Endothelial cell (in vitro differentiated cells): ENCODE results near the gene GPC3. TPM values are rescaled to one million over a fixed set of nuclear protein-coding genes. Genes with fewer than 3 reads are reported as not detected.
"Not testable (repeated sequence)": the region's sequence is repeated elsewhere in the genome, so short reads cannot be mapped to it uniquely, and the experiment has no call there.

ENCODE experiments used
- DNase-seq: peaks from one replicate; pipeline ENCODE4 v3.0.0; 2021; ENCODE audit warnings: low spot score
- H3K27ac Mint-ChIP-seq: one replicate; pipeline ENCODE4 v1.8.0; 2021; ENCODE audit warnings: mixed read lengths, inconsistent platforms; ENCODE audit not compliant: unreplicated experiment
- H3K27me3 Mint-ChIP-seq: one replicate; pipeline ENCODE4 v1.8.0; 2021; ENCODE audit warnings: mild to moderate bottlenecking, moderate library complexity, mixed read lengths, inconsistent platforms; ENCODE audit not compliant: unreplicated experiment
- H3K36me3 Mint-ChIP-seq: one replicate; pipeline ENCODE4 v1.8.0; 2021; ENCODE audit warnings: mild to moderate bottlenecking, low read depth, mixed read lengths, inconsistent platforms; ENCODE audit not compliant: unreplicated experiment
- H3K4me1 Mint-ChIP-seq: one replicate; pipeline ENCODE4 v1.8.0; 2021; ENCODE audit warnings: mild to moderate bottlenecking, mixed read lengths, inconsistent platforms; ENCODE audit not compliant: unreplicated experiment
- H3K4me3 Mint-ChIP-seq: one replicate; pipeline ENCODE4 v1.8.0; 2021; ENCODE audit warnings: mild to moderate bottlenecking, mixed read lengths, inconsistent platforms; ENCODE audit not compliant: unreplicated experiment
- H3K9me3 Mint-ChIP-seq: one replicate; pipeline ENCODE4 v1.8.0; 2021; ENCODE audit warnings: mixed read lengths, inconsistent platforms; ENCODE audit not compliant: unreplicated experiment
- total RNA-seq: library from RNA; stranded (reverse); fragmentation: NEBNext Ultra II Directional; extraction: Animal tissue kit (Norgen Biotek cat#: 25700); gene quantifications from one replicate; pipeline ENCODE4 v1.2.1, GENCODE V29; 2021; ENCODE audit not compliant: unreplicated experiment
- TF ChIP-seq, protein P1 (sequence below): fragments of 200-600 bp; sonication (generic); IDR thresholded peaks from one replicate; pipeline ENCODE4 v1.5.0; 2021; ENCODE audit warnings: antibody characterized with exemption; ENCODE audit not compliant: unreplicated experiment

The GPC3 gene
- total RNA-seq, 1 donor from 2014 or later: 4.7 TPM

DNA sequence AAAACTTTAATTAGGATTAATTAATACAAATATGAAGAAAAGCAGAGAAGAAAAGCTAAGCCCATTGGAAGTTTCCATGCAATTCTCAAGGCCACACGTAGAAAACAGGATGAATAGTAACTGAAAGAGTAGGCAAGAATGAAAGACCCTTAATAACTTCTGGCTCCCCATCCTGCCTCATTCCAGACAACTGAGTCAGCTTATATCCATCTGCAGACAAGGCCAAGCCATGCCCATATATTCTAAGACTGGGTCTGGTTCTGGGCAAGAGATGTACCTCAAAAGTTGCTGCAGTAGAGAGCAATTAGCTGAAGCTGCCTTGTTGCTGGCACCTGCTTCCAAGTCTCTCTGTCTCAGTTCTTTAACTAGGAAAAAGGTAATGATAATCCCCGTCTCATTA is 244.1 kb downstream of the GPC3 start:
- Mint-ChIP-seq H3K4me1 (no peaks in the 10 kb centered on the region), H3K27me3 (peaks cover 1% of the 10 kb centered on the region), H3K36me3 (no peaks in the 10 kb centered on the region), H3K9me3 (no peaks in the 10 kb centered on the region), H3K27ac (no peak overlapping the region), H3K4me3 (no peak overlapping the region)
- TF ChIP-seq, protein P1, sequence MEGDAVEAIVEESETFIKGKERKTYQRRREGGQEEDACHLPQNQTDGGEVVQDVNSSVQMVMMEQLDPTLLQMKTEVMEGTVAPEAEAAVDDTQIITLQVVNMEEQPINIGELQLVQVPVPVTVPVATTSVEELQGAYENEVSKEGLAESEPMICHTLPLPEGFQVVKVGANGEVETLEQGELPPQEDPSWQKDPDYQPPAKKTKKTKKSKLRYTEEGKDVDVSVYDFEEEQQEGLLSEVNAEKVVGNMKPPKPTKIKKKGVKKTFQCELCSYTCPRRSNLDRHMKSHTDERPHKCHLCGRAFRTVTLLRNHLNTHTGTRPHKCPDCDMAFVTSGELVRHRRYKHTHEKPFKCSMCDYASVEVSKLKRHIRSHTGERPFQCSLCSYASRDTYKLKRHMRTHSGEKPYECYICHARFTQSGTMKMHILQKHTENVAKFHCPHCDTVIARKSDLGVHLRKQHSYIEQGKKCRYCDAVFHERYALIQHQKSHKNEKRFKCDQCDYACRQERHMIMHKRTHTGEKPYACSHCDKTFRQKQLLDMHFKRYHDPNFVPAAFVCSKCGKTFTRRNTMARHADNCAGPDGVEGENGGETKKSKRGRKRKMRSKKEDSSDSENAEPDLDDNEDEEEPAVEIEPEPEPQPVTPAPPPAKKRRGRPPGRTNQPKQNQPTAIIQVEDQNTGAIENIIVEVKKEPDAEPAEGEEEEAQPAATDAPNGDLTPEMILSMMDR: no peak
- no peak for DNase-seq

DNA sequence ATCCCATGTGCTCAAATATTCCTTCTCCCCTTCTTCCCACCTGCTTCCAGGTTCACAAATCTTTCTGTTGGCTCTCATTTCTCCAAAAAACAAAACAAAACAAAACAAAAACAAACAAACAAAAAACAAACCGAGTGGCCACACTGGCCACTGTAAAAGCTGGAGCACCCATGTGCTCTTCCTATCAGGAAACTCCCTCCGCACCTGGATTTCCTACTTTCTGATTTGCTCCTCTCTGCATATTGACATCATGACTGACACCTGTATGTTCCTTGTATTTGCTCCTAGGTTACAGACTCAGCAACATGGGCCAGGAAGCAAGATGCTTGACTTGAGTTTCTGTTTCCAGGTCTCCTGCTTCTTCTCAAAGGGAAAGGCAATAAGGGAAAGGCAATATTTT is 258.8 kb downstream of the GPC3 start:
- H3K9me3 Mint-ChIP-seq: no peaks in the 10 kb centered on the region
- no peak overlapping the region for H3K27ac Mint-ChIP-seq
- no peak for DNase-seq
- no peaks in the 10 kb centered on the region for H3K36me3 Mint-ChIP-seq
- H3K27me3 Mint-ChIP-seq: no peaks in the 10 kb centered on the region
- peaks cover 3% of the 10 kb centered on the region for H3K4me1 Mint-ChIP-seq
- no peak overlapping the region for H3K4me3 Mint-ChIP-seq
- TF ChIP-seq, protein P1: no peak

DNA sequence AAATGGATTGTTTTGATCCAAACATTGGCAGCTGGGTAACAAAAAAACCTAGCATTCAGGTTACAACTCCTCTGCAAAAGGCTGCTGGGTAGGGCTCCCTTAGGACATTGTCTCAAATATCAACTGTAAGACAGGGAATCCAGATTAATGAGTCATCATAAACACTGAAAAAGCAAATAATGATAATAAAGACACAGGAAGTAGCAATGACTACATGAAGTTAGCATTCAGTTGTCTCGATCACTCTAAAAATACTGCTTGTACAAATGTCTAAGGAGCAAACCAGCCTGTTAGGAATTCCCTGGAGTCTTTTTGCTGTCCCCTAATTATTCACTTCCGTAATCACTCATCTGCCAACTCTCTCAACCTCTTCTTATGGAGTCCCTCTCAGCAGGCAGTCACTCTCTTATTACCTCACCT is 259.2 kb downstream of the GPC3 start:
- H3K9me3 Mint-ChIP-seq: no peaks in the 10 kb centered on the region
- H3K4me3 Mint-ChIP-seq: no peak overlapping the region
- no peak overlapping the region for H3K27ac Mint-ChIP-seq
- no peak for DNase-seq
- no peaks in the 10 kb centered on the region for H3K27me3 Mint-ChIP-seq
- TF ChIP-seq, protein P1: no peak
- no peaks in the 10 kb centered on the region for H3K4me1 Mint-ChIP-seq
- H3K36me3 Mint-ChIP-seq: no peaks in the 10 kb centered on the region

DNA sequence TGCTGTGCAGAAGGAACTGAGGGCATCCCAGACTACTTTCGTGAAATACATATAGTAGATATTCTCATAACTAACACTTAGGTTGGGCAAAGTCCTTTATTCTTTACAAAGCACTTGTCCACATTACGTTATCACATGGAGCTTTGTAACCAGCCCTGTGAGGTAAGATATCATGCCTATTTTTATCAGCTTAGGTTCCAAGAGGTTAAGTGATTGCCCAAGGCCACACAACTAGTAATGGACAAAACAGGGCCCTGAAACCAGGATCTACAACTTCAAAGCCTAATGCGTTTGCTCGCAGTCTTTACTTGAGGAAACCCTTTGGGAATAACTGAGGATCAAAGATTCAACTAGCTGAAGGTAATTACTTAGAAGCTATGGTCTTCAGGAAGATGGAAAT is 261.5 kb downstream of the GPC3 start:
- TF ChIP-seq, protein P1: no peak
- Mint-ChIP-seq H3K27ac (no peak overlapping the region), H3K36me3 (no peaks in the 10 kb centered on the region), H3K4me1 (no peaks in the 10 kb centered on the region), H3K9me3 (no peaks in the 10 kb centered on the region), H3K27me3 (no peaks in the 10 kb centered on the region), H3K4me3 (no peak overlapping the region)
- DNase-seq: no peak

DNA sequence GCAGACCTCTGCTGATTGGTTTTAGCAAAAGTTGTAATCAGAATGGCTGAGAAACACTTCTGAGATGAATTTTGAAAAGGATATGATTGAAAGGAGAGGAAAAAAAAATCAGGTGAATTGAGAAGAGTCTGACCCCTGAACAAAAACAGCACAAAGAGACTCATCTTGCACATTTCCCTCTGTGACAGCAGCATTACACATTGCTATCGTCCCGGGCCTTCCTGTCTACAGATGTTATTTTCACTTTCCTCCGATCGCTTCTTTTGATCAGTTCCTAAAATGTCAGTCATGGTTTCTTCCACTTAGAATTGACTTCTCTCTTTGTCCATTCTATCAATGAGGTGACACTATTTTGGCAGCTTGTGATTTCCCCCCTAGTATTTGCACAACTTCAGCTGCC is 262.6 kb downstream of the GPC3 start:
- TF ChIP-seq, protein P1: no peak
- Mint-ChIP-seq H3K4me1 (no peaks in the 10 kb centered on the region), H3K4me3 (no peak overlapping the region), H3K9me3 (no peaks in the 10 kb centered on the region), H3K27ac (no peak overlapping the region), H3K27me3 (no peaks in the 10 kb centered on the region), H3K36me3 (no peaks in the 10 kb centered on the region)
- DNase-seq: no peak

DNA sequence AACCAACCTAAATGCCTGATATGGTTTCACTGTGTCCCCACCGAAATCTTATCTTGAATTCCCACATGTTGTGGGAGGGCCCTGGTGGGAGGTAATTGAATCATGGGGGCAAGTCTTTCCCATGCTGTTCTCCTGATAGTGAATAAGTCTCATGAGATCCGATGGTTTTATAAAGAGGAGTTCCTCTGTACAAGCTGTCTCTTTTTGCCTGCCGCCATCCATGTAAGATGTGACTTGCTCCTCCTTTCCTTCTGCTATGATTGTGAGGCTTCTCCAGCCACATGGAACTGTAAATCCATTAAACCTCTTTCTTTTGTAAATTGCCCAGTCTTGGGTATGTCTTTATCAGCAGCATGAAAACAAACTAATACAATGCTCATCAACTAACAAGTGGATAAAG is 265.1 kb downstream of the GPC3 start:
- DNase-seq, H3K4me3 Mint-ChIP-seq, H3K4me1 Mint-ChIP-seq, H3K36me3 Mint-ChIP-seq, H3K27ac Mint-ChIP-seq, H3K9me3 Mint-ChIP-seq, H3K27me3 Mint-ChIP-seq: not testable (repeated sequence)
